ENCODE results near the gene ELP4.
"Not testable (repeated sequence)": the region's sequence is repeated elsewhere in the genome, so short reads cannot be mapped to it uniquely, and the experiment has no call there.

The ELP4 gene

GRCh38 chr11:31542862-31543261 lies 33.3 kb downstream of the ELP4 start:
- DNase-seq (ENCODE audit: low read depth in 2 of 3, low spot score in 1 of 3) = no peak

- no peak for DNase-seq (ENCODE audit: low read depth in 2 of 3, low spot score in 1 of 3)
These were observed 46.4 kb downstream of the ELP4 start for GRCh38 chr11:31555938-31556337.

GRCh38 chr11:31558001-31558400 lies 48.4 kb downstream of the ELP4 start:
- no peak for DNase-seq (ENCODE audit: low read depth in 2 of 3, low spot score in 1 of 3)

GRCh38 chr11:31560842-31561476 lies 51.4 kb downstream of the ELP4 start:
- no peak for DNase-seq (ENCODE audit: low read depth in 2 of 3, low spot score in 1 of 3)

- not testable (repeated sequence) for DNase-seq (ENCODE audit: low read depth in 2 of 3, low spot score in 1 of 3)
These were observed 55.0 kb downstream of the ELP4 start for GRCh38 chr11:31564517-31564916.

GRCh38 chr11:31574133-31574532 lies 64.6 kb downstream of the ELP4 start:
- DNase-seq (ENCODE audit: low read depth in 2 of 3, low spot score in 1 of 3) = not testable (repeated sequence)

- DNase-seq (ENCODE audit: low read depth in 2 of 3, low spot score in 1 of 3) = not testable (repeated sequence)
These were observed 66.2 kb downstream of the ELP4 start for GRCh38 chr11:31575764-31576163.

- not testable (repeated sequence) for DNase-seq (ENCODE audit: low read depth in 2 of 3, low spot score in 1 of 3)
These were observed 69.8 kb downstream of the ELP4 start for GRCh38 chr11:31579412-31579811.

GRCh38 chr11:31582697-31583096 lies 73.1 kb downstream of the ELP4 start:
- DNase-seq (ENCODE audit: low read depth in 2 of 3, low spot score in 1 of 3) = no peak

GRCh38 chr11:31598454-31598853 lies 88.9 kb downstream of the ELP4 start:
- no peak for DNase-seq (ENCODE audit: low read depth in 2 of 3, low spot score in 1 of 3)

GRCh38 chr11:31601635-31602282 lies 92.2 kb downstream of the ELP4 start:
- DNase-seq (ENCODE audit: low read depth in 2 of 3, low spot score in 1 of 3) = no peak

GRCh38 chr11:31606893-31607292 lies 97.3 kb downstream of the ELP4 start:
- no peak for DNase-seq (ENCODE audit: low read depth in 2 of 3, low spot score in 1 of 3)

- DNase-seq (ENCODE audit: low read depth in 2 of 3, low spot score in 1 of 3) = no peak
These were observed 98.3 kb downstream of the ELP4 start for GRCh38 chr11:31607914-31608313.

- DNase-seq (ENCODE audit: low read depth in 2 of 3, low spot score in 1 of 3) = no peak
These were observed 99.4 kb downstream of the ELP4 start for GRCh38 chr11:31608995-31609394.

GRCh38 chr11:31610544-31610943 lies 101.0 kb downstream of the ELP4 start:
- no peak for DNase-seq (ENCODE audit: low read depth in 2 of 3, low spot score in 1 of 3)

GRCh38 chr11:31617246-31617645 lies 107.7 kb downstream of the ELP4 start:
- DNase-seq (ENCODE audit: low read depth in 2 of 3, low spot score in 1 of 3) = no peak

GRCh38 chr11:31619980-31620379 lies 110.4 kb downstream of the ELP4 start:
- DNase-seq (ENCODE audit: low read depth in 2 of 3, low spot score in 1 of 3) = no peak

- DNase-seq (ENCODE audit: low read depth in 2 of 3, low spot score in 1 of 3) = no peak
These were observed 110.9 kb downstream of the ELP4 start for GRCh38 chr11:31620434-31620833.

- DNase-seq (ENCODE audit: low read depth in 2 of 3, low spot score in 1 of 3) = no peak
These were observed 116.3 kb downstream of the ELP4 start for GRCh38 chr11:31625868-31626267.

- no peak for DNase-seq (ENCODE audit: low read depth in 2 of 3, low spot score in 1 of 3)
These were observed 118.5 kb downstream of the ELP4 start for GRCh38 chr11:31628111-31628510.

- no peak for DNase-seq (ENCODE audit: low read depth in 2 of 3, low spot score in 1 of 3)
These were observed 127.4 kb downstream of the ELP4 start for GRCh38 chr11:31636983-31637382.

- DNase-seq (ENCODE audit: low read depth in 2 of 3, low spot score in 1 of 3) = no peak
These were observed 131.0 kb downstream of the ELP4 start for GRCh38 chr11:31640611-31641010.

GRCh38 chr11:31641477-31642062 lies 132.0 kb downstream of the ELP4 start:
- no peak for DNase-seq (ENCODE audit: low read depth in 2 of 3, low spot score in 1 of 3)
